ENCODE data around the gene C18orf32.
"Not testable (repeated sequence)": the region's sequence is repeated elsewhere in the genome, so short reads cannot be mapped to it uniquely, and the experiment has no call there.

The C18orf32 gene

GRCh38 chr18:49500201-49500921, 13.3 kb upstream of the C18orf32 start:
- DNase-seq: no peak

- no peak for DNase-seq
These were observed 12.1 kb upstream of the C18orf32 start for GRCh38 chr18:49499046-49499637.

GRCh38 chr18:49495480-49495879, 8.4 kb upstream of the C18orf32 start:
- no peak for DNase-seq

GRCh38 chr18:49495076-49495475, 8.0 kb upstream of the C18orf32 start:
- DNase-seq: no peak

GRCh38 chr18:49494660-49495059, 7.6 kb upstream of the C18orf32 start:
- DNase-seq: no peak

- no peak for DNase-seq
These were observed 5.6 kb upstream of the C18orf32 start for GRCh38 chr18:49492694-49493033.

GRCh38 chr18:49491857-49492693, 5.0 kb upstream of the C18orf32 start, which contains the start of gene RPL17:
Gene RPL17, minus strand, starts transcription at chr18:49492465.
- DNase-seq: peak; percentile 54

- no peak for DNase-seq
These were observed 4.5 kb upstream of the C18orf32 start for GRCh38 chr18:49491534-49491856.

- DNase-seq: no peak
These were observed 3.3 kb upstream of the C18orf32 start for GRCh38 chr18:49490246-49490762.

GRCh38 chr18:49487711-49488310, 777 bp upstream of the C18orf32 start:
- no peak for DNase-seq

GRCh38 chr18:49486606-49486952, 455 bp downstream of the C18orf32 start:
- DNase-seq: no peak

GRCh38 chr18:49486134-49486533, 900 bp downstream of the C18orf32 start:
- DNase-seq: no peak

- no peak for DNase-seq
These were observed 3.8 kb downstream of the C18orf32 start for GRCh38 chr18:49483198-49483597.

- DNase-seq: no peak
These were observed 5.1 kb downstream of the C18orf32 start for GRCh38 chr18:49481907-49482306.

- no peak for DNase-seq
These were observed 5.7 kb downstream of the C18orf32 start for GRCh38 chr18:49481317-49481716.

GRCh38 chr18:49479381-49480137, 7.5 kb downstream of the C18orf32 start:
- no peak for DNase-seq

GRCh38 chr18:49476664-49477411, 10.2 kb downstream of the C18orf32 start:
- no peak for DNase-seq

- DNase-seq: not testable (repeated sequence)
These were observed 12.1 kb downstream of the C18orf32 start for GRCh38 chr18:49474935-49475334.

- no peak for DNase-seq
These were observed 13.3 kb downstream of the C18orf32 start for GRCh38 chr18:49473721-49474120.

- no peak for DNase-seq
These were observed 14.6 kb downstream of the C18orf32 start for GRCh38 chr18:49472459-49472858.

- no peak for DNase-seq
These were observed 15.5 kb downstream of the C18orf32 start for GRCh38 chr18:49471532-49471931.

- no peak for DNase-seq
These were observed 19.4 kb downstream of the C18orf32 start for GRCh38 chr18:49467599-49467998.

Measured in GOT3 (cell line).